Transverse colon (tissue), 4 donors: ENCODE results near the gene S100A7A. TPM values are rescaled to one million over a fixed set of nuclear protein-coding genes. Genes with fewer than 3 reads are reported as not detected.

Experiments used
- DNase-seq: peaks from one replicate; pipeline ENCODE4 v3.0.0-alpha.2; 2019
- H3K27ac ChIP-seq, 4 donors: fragments of 200-600 bp; sonication (generic); 2 replicates each; pipeline ENCODE4 v1.5.1; 2016 to 2018; ENCODE audit warnings: inconsistent platforms in 4 of 4
- H3K27me3 ChIP-seq: fragments of 200-600 bp; sonication (generic); 2 replicates; pipeline ENCODE4 v1.5.1; 2017; ENCODE audit warnings: inconsistent platforms
- H3K36me3 ChIP-seq, 4 donors: fragments of 200-600 bp; sonication (generic); 2 replicates each; pipeline ENCODE4 v1.5.1; 2017 to 2019; ENCODE audit warnings: inconsistent platforms in 4 of 4
- H3K4me1 ChIP-seq, 4 donors: fragments of 200-600 bp; sonication (generic); 2 replicates each; pipeline ENCODE4 v1.5.1; 2017 to 2020; ENCODE audit warnings: inconsistent platforms in 4 of 4
- H3K4me3 ChIP-seq, 4 donors: fragments of 200-600 bp; sonication (generic); 1 replicate in 1 of 4; 2 replicates in 3 of 4; pipeline versions ENCODE4 v1.5.1 to v1.6.1; 2017 to 2019; ENCODE audit warnings: inconsistent platforms in 4 of 4
- H3K9me3 ChIP-seq, 2 donors: fragments of 200-600 bp; sonication (generic); 2 replicates each; pipeline ENCODE4 v1.5.1; 2017 to 2019; ENCODE audit warnings: inconsistent platforms in 2 of 2
- CTCF ChIP-seq, 5 experiments: fragments of 200-600 bp in 3 of 5; fragments of 450-650 bp in 2 of 5; sonication (generic) in 3 of 5; IDR thresholded peaks; 1 replicate in 2 of 5; 2 replicates in 3 of 5; pipeline ENCODE4 v1.5.1; 2016 to 2017; ENCODE audit warnings: antibody characterized with exemption in 5 of 5, inconsistent platforms in 3 of 5, mild to moderate bottlenecking in 2 of 5, moderate library complexity in 1 of 5
- EP300 ChIP-seq: sonication (generic); formaldehyde crosslinking; IDR thresholded peaks from one replicate; pipeline ENCODE4 v1.6.1; 2017; ENCODE audit warnings: antibody characterized with exemption, low read depth
- POLR2A ChIP-seq: fragments of 450-650 bp; IDR thresholded peaks from one replicate; pipeline ENCODE4 v1.6.1; 2016; ENCODE audit warnings: antibody characterized with exemption, mild to moderate bottlenecking, moderate library complexity
- POLR2AphosphoS5 ChIP-seq, 3 donors: sonication (generic); formaldehyde crosslinking; IDR thresholded peaks; one replicate each; pipeline ENCODE4 v1.6.1; 2016; ENCODE audit warnings: antibody characterized with exemption in 3 of 3
- WGBS, 2 donors: methylation state at CpG; one replicate each; pipeline ENCODE4 v1.1.5; 2018; ENCODE audit warnings: low coverage in 1 of 2; 5-methylcytosine and 5-hydroxymethylcytosine counted together
- in situ Hi-C, 4 donors: fragments of 200-750 bp; cut with MboI; loops; one replicate each; pipeline versions ENCODE4 v1.15.0 to v1.15.1; 2017; ENCODE audit warnings: low sequenced_read_pairs in 3 of 4, low pct_ligation_motif_present in 1 of 4, low pct_unique_long_range_greater_than_20kb in 1 of 4
- intact Hi-C: fragments of 100-400 bp; cut with DNase I; formaldehyde crosslinking; loops from one replicate; pipeline ENCODE4 v1.15.1; 2023; ENCODE audit warnings: low total_unique reads
- total RNA-seq, 4 donors: library from RNA; depleted of rRNA; stranded (reverse); fragments of >200 nt; gene quantifications; one replicate each; pipeline ENCODE4 v1.1.0, GENCODE V29; 2016

The S100A7A gene
- total RNA-seq, 4 donors from 2014 or later = not detected

- no peak overlapping the region for H3K27ac ChIP-seq
- no peaks in the 10 kb centered on the region for H3K4me1 ChIP-seq
- intact Hi-C loops (no loop called here), in situ Hi-C loops (no loop called here)
- no peak overlapping the region for H3K4me3 ChIP-seq
- WGBS, 2 donors = 89 to 92% methylated on average over 3 to 4 of the region's 4 CpGs
- no peaks in the 10 kb centered on the region for H3K27me3 ChIP-seq
- no peaks in the 10 kb centered on the region for H3K36me3 ChIP-seq
- TF ChIP-seq POLR2AphosphoS5 (IDR thresholded peaks at IDR 0.05) = no peak
- no peak for TF ChIP-seq POLR2A
- TF ChIP-seq CTCF (IDR thresholded peaks at IDR 0.05) = no peak
- no peak for TF ChIP-seq EP300
- no peaks in the 10 kb centered on the region for H3K9me3 ChIP-seq
- no peak for DNase-seq
Observed at GRCh38 chr1:153387001-153387400, 29.3 kb upstream of the S100A7A start.

GRCh38 chr1:153387785-153388184, 28.5 kb upstream of the S100A7A start:
- H3K4me3 ChIP-seq = no peak overlapping the region
- 77% methylated on average over 4 of the region's 4 CpGs; no CpG with 5 or more reads in 1 of the 2 donors for WGBS, 2 donors
- H3K27me3 ChIP-seq = no peaks in the 10 kb centered on the region
- H3K27ac ChIP-seq = no peak overlapping the region
- DNase-seq = no peak
- no peaks in the 10 kb centered on the region for H3K4me1 ChIP-seq
- H3K36me3 ChIP-seq = no peaks in the 10 kb centered on the region
- intact Hi-C loops (no loop called here), in situ Hi-C loops (no loop called here)
- TF ChIP-seq EP300 (no peak), POLR2A (no peak), POLR2AphosphoS5 (IDR thresholded peaks at IDR 0.05) (no peak), CTCF (IDR thresholded peaks at IDR 0.05) (no peak)
- H3K9me3 ChIP-seq = no peaks in the 10 kb centered on the region

GRCh38 chr1:153389401-153389800, 26.9 kb upstream of the S100A7A start:
- H3K9me3 ChIP-seq = no peaks in the 10 kb centered on the region
- no peak for DNase-seq
- no peaks in the 10 kb centered on the region for H3K36me3 ChIP-seq
- no peak overlapping the region for H3K4me3 ChIP-seq
- intact Hi-C loops (no loop called here), in situ Hi-C loops (no loop called here)
- 91 to 100% methylated on average over 1 of the region's 1 CpG for WGBS, 2 donors
- no peaks in the 10 kb centered on the region for H3K27me3 ChIP-seq
- H3K27ac ChIP-seq = no peak overlapping the region
- no peak for TF ChIP-seq CTCF (IDR thresholded peaks at IDR 0.05)
- TF ChIP-seq POLR2A = no peak
- no peak for TF ChIP-seq EP300
- TF ChIP-seq POLR2AphosphoS5 (IDR thresholded peaks at IDR 0.05) = no peak
- H3K4me1 ChIP-seq = no peaks in the 10 kb centered on the region

GRCh38 chr1:153389973-153390879, 26.1 kb upstream of the S100A7A start:
- no peaks in the 10 kb centered on the region for H3K9me3 ChIP-seq
- TF ChIP-seq POLR2AphosphoS5 (IDR thresholded peaks at IDR 0.05) = no peak
- TF ChIP-seq EP300 = no peak
- TF ChIP-seq CTCF (IDR thresholded peaks at IDR 0.05) = no peak
- no peak for TF ChIP-seq POLR2A
- intact Hi-C loops = no loop called here
- WGBS, 2 donors = 46 to 50% methylated on average over 1 to 17 of the region's 17 CpGs
- no peaks in the 10 kb centered on the region for H3K4me1 ChIP-seq
- no peak overlapping the region for H3K4me3 ChIP-seq
- no peaks in the 10 kb centered on the region for H3K36me3 ChIP-seq
- in situ Hi-C loops = no loop called here
- no peak for DNase-seq
- no peak overlapping the region for H3K27ac ChIP-seq
- H3K27me3 ChIP-seq = no peaks in the 10 kb centered on the region
